K562 (cell line): ENCODE data around the gene IKBKE. TPM values are rescaled to one million over a fixed set of nuclear protein-coding genes. Genes with fewer than 3 reads are reported as not detected.
A peak's percentile ranks its signal among the peaks of the same experiment; 100 is the strongest.

Source experiments
- BCOR ChIP-seq: fragments of 450-650 bp; IDR thresholded peaks from 2 replicates; pipeline ENCODE4 v1.6.1; 2016
- ETV5 ChIP-seq: sonication (generic); formaldehyde crosslinking; IDR thresholded peaks from 2 replicates; pipeline ENCODE4 v1.4.0; 2020; ENCODE audit warnings: low read depth, mild to moderate bottlenecking, missing genetic modification reagents
- ETV6 ChIP-seq, 3 experiments: fragments of 150-350 bp in 1 of 3; sonication (generic) in 1 of 3; formaldehyde crosslinking in 1 of 3; IDR thresholded peaks; 2 replicates each; pipeline versions ENCODE4 v1.6.1 to v1.8.0; 2014 to 2022; ENCODE audit warnings: borderline replicate concordance in 2 of 3, low read depth in 2 of 3, antibody characterized with exemption in 1 of 3, low read length in 1 of 3, mild to moderate bottlenecking in 1 of 3, missing genetic modification reagents in 1 of 3
- FOXA3 ChIP-seq, 2 experiments: fragments of 450-650 bp in 1 of 2; sonication (generic) in 1 of 2; formaldehyde crosslinking; IDR thresholded peaks in 1 of 2; conservative IDR thresholded peaks in 1 of 2; 2 replicates each; pipeline versions ENCODE4 v1.4.0 to v1.8.0; 2020 to 2022; ENCODE audit warnings: mild to moderate bottlenecking in 2 of 2, missing genetic modification reagents in 1 of 2
- HNRNPLL ChIP-seq: fragments of 200-400 bp; formaldehyde crosslinking; IDR thresholded peaks from 2 replicates; pipeline ENCODE4 v1.6.1; 2017; ENCODE audit warnings: low read length, low read depth, mild to moderate bottlenecking; ENCODE audit not compliant: poor library complexity, severe bottlenecking
- KAT7 ChIP-seq: sonication (generic); formaldehyde crosslinking; IDR thresholded peaks from 2 replicates; pipeline ENCODE4 v1.8.0; 2022; ENCODE audit warnings: missing genetic modification reagents, mild to moderate bottlenecking, borderline replicate concordance
- NR3C1 ChIP-seq: sonication (generic); formaldehyde crosslinking; IDR thresholded peaks from 2 replicates; pipeline ENCODE4 v1.8.1; 2022; ENCODE audit warnings: missing genetic modification reagents
- PML ChIP-seq: IDR thresholded peaks from 2 replicates; pipeline ENCODE4 v1.6.1; 2012; ENCODE audit warnings: low read length, inconsistent platforms
- SMAD4 ChIP-seq: fragments of 250-450 bp; sonication (Bioruptor Pico); conservative IDR thresholded peaks from 2 replicates; pipeline ENCODE4 v1.8.0; 2021; ENCODE audit warnings: inconsistent platforms, mild to moderate bottlenecking, moderate library complexity
- TEAD4 ChIP-seq, 2 experiments: sonication (generic) in 1 of 2; formaldehyde crosslinking in 1 of 2; IDR thresholded peaks; 2 replicates each; pipeline versions ENCODE4 v1.6.1 to v1.8.0; 2012 to 2022; ENCODE audit warnings: borderline replicate concordance in 1 of 2, inconsistent platforms in 1 of 2, low read length in 1 of 2, mild to moderate bottlenecking in 1 of 2, missing genetic modification reagents in 1 of 2
- TOE1 ChIP-seq, 2 experiments: fragments of 450-650 bp in 1 of 2; sonication (generic) in 1 of 2; formaldehyde crosslinking in 1 of 2; IDR thresholded peaks; 2 replicates each; pipeline versions ENCODE4 v1.7.1 to v1.8.0; 2016 to 2022; ENCODE audit warnings: borderline replicate concordance in 2 of 2, mild to moderate bottlenecking in 2 of 2, antibody characterized with exemption in 1 of 2, inconsistent platforms in 1 of 2, low read depth in 1 of 2, missing genetic modification reagents in 1 of 2, moderate library complexity in 1 of 2
- ZBTB1 ChIP-seq: sonication (generic); formaldehyde crosslinking; IDR thresholded peaks from 2 replicates; pipeline ENCODE4 v1.8.1; 2023; ENCODE audit warnings: missing genetic modification reagents, low read depth, mild to moderate bottlenecking, borderline replicate concordance
- ZNF77 ChIP-seq: fragments of 250-450 bp; sonication (Bioruptor Pico); IDR thresholded peaks from 2 replicates; pipeline ENCODE4 v1.5.0; 2020
- polyA plus RNA-seq, 8 experiments: library from polyadenylated mRNA; depleted of rRNA in 4 of 8; stranded (reverse) in 5 of 8; unstranded in 3 of 8; fragments of >200 nt; fragmentation: Nextera tagmentation in 2 of 8; fragmentation: Illumina TruSeq in 1 of 8; extraction: Ambion mirVana in 2 of 8; extraction: Trizol in 1 of 8; gene quantifications; 2 replicates each; pipeline versions ENCODE4 v1.2.1 to v1.2.3, GENCODE V29; 2011 to 2014; ENCODE audit warnings: inconsistent platforms in 1 of 8, missing spikeins in 1 of 8
- total RNA-seq, 7 experiments: library from RNA; depleted of rRNA in 6 of 7; stranded (reverse); fragments of >200 nt in 6 of 7; fragmentation: Illumina TruSeq in 2 of 7; extraction: Trizol in 2 of 7; gene quantifications; 2 replicates each; pipeline versions ENCODE4 v1.2.1 to v1.2.3, GENCODE V29; 2011 to 2021; ENCODE audit warnings: low replicate concordance in 1 of 7
- TF ChIP-seq, protein P1 (sequence below): sonication (generic); formaldehyde crosslinking; IDR thresholded peaks from 2 replicates; pipeline ENCODE4 v1.8.0; 2022; ENCODE audit warnings: mild to moderate bottlenecking, missing genetic modification reagents
- TF ChIP-seq, protein P2 (sequence below), 3 experiments: fragments of 200-800 bp in 1 of 3; sonication (Bioruptor generic) in 1 of 3; sonication (generic) in 1 of 3; formaldehyde crosslinking in 1 of 3; IDR thresholded peaks; 2 replicates each; pipeline versions ENCODE4 v1.6.1 to v1.8.0; 2016 to 2022; ENCODE audit warnings: mild to moderate bottlenecking in 2 of 3, missing compliant biosample characterization in 2 of 3, missing genetic modification characterization in 2 of 3, missing genetic modification reagents in 1 of 3
- TF ChIP-seq, protein P3 (sequence below): fragments of 450-650 bp; formaldehyde crosslinking; IDR thresholded peaks from 2 replicates; pipeline ENCODE4 v1.4.0; 2020; ENCODE audit warnings: mild to moderate bottlenecking, mixed read lengths
- TF ChIP-seq, protein P4 (sequence below), 2 experiments: fragments of 150-350 bp in 1 of 2; IDR thresholded peaks; 2 replicates each; pipeline ENCODE4 v1.6.1; 2012 to 2016; ENCODE audit warnings: low read depth in 2 of 2, low read length in 2 of 2, mild to moderate bottlenecking in 1 of 2, moderate library complexity in 1 of 2

Gene IKBKE
- total and polyA plus RNA-seq, 9 of the 15 experiments (the other 6 are each of a cell fraction or from before 2014, with no cell fraction given) = 2.3 to 9.0 (median 4.8) TPM

DNA sequence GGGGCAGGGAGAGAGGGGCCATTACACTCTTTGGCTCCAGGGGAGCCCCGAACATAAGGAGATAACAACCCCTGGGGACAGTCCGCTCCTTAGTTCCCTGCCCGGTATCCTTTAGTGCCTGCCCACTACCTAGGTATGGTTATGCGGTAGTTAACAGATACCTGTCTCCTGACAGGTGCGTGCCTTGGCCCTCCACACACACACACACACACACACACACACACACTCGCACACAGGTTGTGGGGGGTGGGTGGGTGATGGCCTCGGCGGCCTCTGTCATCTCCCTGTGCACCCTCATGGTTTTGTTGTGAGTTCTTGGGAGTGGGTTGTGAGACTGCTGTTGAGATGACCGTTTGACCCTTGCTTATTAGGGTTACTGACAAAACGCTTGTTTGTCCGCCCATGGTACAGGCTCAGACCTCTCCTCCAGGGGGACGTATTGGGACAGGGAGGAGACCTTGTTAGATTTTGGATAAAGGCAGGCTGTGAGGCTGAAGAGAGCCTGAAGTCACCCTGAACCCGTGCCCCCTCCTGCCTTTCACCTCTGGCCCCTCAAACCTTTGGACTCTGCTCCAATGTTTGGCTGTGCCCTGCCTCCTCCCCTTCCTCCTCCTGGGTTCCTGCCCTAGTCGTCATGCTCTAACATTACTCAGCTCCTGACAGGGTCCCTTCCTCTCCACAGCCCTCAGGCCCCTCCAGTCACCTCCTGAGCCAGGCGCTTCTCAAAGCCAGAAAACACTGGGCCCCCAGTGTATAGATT lies 38.0 kb downstream of the IKBKE start (continued):
- TF ChIP-seq FOXA3 (CRISPR knock-in tag; conservative IDR thresholded peaks at IDR 0.05 in 1 of 2, IDR thresholded peaks at IDR 0.05 in 1 of 2) (peak in 1 of 2 experiments; percentile 42; a peak in 1 of 4 replicates), NR3C1 (no peak), SMAD4 (no peak), KAT7 (CRISPR knock-in tag) (0 out of 2 replicates have a peak, but pooled peaks have one; percentile 40), BCOR (no peak), TOE1 (IDR thresholded peaks at IDR 0.05; ENCODE audit: borderline replicate concordance) (no peak), TOE1 (CRISPR knock-in tag; IDR thresholded peaks at IDR 0.05; ENCODE audit: borderline replicate concordance, low read depth) (no peak), HNRNPLL (no peak), PML (no peak), TEAD4 (IDR thresholded peaks at IDR 0.05; ENCODE audit: low read length) (no peak), TEAD4 (CRISPR knock-in tag; IDR thresholded peaks at IDR 0.05; ENCODE audit: borderline replicate concordance) (no peak), ETV5 (CRISPR knock-in tag) (0 out of 2 replicates have a peak, but pooled peaks have one; percentile 38), ZBTB1 (CRISPR knock-in tag) (no peak), ZNF77 (no peak), ETV6 (IDR thresholded peaks at IDR 0.05; ENCODE audit: borderline replicate concordance in 1 of 2, low read depth in 2 of 2, low read length in 1 of 2) (no peak), ETV6 (CRISPR knock-in tag; IDR thresholded peaks at IDR 0.05; ENCODE audit: borderline replicate concordance) (no peak)
- TF ChIP-seq, protein P1, sequence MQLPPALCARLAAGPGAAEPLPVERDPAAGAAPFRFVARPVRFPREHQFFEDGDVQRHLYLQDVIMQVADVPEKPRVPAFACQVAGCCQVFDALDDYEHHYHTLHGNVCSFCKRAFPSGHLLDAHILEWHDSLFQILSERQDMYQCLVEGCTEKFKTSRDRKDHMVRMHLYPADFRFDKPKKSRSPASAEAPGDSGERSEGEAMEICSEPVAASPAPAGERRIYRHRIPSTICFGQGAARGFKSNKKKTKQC (CRISPR knock-in tag) = peak; percentile 43; the same call in 1 of the 2 replicates
- TF ChIP-seq, protein P2, sequence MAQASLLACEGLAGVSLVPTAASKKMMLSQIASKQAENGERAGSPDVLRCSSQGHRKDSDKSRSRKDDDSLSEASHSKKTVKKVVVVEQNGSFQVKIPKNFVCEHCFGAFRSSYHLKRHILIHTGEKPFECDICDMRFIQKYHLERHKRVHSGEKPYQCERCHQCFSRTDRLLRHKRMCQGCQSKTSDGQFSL (CRISPR knock-in tag; IDR thresholded peaks at IDR 0.05) = peak; percentile 78; the same call in 1 of the 2 replicates
- TF ChIP-seq, protein P2 (tag; IDR thresholded peaks at IDR 0.05) = no peak
- TF ChIP-seq, protein P3, sequence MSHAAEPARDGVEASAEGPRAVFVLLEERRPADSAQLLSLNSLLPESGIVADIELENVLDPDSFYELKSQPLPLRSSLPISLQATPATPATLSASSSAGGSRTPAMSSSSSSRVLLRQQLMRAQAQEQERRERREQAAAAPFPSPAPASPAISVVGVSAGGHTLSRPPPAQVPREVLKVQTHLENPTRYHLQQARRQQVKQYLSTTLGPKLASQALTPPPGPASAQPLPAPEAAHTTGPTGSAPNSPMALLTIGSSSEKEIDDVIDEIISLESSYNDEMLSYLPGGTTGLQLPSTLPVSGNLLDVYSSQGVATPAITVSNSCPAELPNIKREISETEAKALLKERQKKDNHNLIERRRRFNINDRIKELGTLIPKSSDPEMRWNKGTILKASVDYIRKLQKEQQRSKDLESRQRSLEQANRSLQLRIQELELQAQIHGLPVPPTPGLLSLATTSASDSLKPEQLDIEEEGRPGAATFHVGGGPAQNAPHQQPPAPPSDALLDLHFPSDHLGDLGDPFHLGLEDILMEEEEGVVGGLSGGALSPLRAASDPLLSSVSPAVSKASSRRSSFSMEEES (CRISPR knock-in tag) = no peak
- TF ChIP-seq, protein P4, sequence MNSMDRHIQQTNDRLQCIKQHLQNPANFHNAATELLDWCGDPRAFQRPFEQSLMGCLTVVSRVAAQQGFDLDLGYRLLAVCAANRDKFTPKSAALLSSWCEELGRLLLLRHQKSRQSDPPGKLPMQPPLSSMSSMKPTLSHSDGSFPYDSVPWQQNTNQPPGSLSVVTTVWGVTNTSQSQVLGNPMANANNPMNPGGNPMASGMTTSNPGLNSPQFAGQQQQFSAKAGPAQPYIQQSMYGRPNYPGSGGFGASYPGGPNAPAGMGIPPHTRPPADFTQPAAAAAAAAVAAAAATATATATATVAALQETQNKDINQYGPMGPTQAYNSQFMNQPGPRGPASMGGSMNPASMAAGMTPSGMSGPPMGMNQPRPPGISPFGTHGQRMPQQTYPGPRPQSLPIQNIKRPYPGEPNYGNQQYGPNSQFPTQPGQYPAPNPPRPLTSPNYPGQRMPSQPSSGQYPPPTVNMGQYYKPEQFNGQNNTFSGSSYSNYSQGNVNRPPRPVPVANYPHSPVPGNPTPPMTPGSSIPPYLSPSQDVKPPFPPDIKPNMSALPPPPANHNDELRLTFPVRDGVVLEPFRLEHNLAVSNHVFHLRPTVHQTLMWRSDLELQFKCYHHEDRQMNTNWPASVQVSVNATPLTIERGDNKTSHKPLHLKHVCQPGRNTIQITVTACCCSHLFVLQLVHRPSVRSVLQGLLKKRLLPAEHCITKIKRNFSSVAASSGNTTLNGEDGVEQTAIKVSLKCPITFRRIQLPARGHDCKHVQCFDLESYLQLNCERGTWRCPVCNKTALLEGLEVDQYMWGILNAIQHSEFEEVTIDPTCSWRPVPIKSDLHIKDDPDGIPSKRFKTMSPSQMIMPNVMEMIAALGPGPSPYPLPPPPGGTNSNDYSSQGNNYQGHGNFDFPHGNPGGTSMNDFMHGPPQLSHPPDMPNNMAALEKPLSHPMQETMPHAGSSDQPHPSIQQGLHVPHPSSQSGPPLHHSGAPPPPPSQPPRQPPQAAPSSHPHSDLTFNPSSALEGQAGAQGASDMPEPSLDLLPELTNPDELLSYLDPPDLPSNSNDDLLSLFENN (IDR thresholded peaks at IDR 0.05; ENCODE audit: low read depth in 2 of 2, low read length in 2 of 2) = no peak
